Smooth muscle cell (in vitro differentiated cells): ENCODE results near the gene PPBP. TPM values are rescaled to one million over a fixed set of nuclear protein-coding genes. Genes with fewer than 3 reads are reported as not detected.
"Not testable (repeated sequence)": the region's sequence is repeated elsewhere in the genome, so short reads cannot be mapped to it uniquely, and the experiment has no call there.

Experiments used
- DNase-seq: peaks from one replicate; lab custom pipeline; 2025; ENCODE audit not compliant: unreplicated experiment; lab: John Stamatoyannopoulos, UW
- H2AFZ ChIP-seq: fragments of 200-600 bp; sonication (generic); 2 replicates; pipeline ENCODE4 v1.6.0; 2016; ENCODE audit warnings: antibody characterized with exemption, low read depth, mild to moderate bottlenecking
- H3F3A ChIP-seq: fragments of 200-600 bp; sonication (generic); 2 replicates; pipeline ENCODE4 v1.6.0; 2017; ENCODE audit warnings: antibody characterized with exemption, low read depth
- H3K27ac ChIP-seq: fragments of 200-600 bp; sonication (generic); 2 replicates; pipeline ENCODE4 v1.5.1; 2016; ENCODE audit warnings: low read depth, mild to moderate bottlenecking
- H3K27me3 ChIP-seq: fragments of 200-600 bp; sonication (generic); 2 replicates; pipeline ENCODE4 v1.6.1; 2016; ENCODE audit warnings: low read depth, mild to moderate bottlenecking
- H3K36me3 ChIP-seq: fragments of 200-600 bp; sonication (generic); 2 replicates; pipeline ENCODE4 v1.5.1; 2016; ENCODE audit warnings: low read depth
- H3K4me1 ChIP-seq: fragments of 200-600 bp; sonication (generic); 2 replicates; pipeline ENCODE4 v1.5.1; 2016; ENCODE audit warnings: low read depth
- H3K4me2 ChIP-seq: fragments of 200-600 bp; sonication (generic); 2 replicates; pipeline ENCODE4 v1.6.0; 2016; ENCODE audit warnings: mild to moderate bottlenecking
- H3K4me3 ChIP-seq: fragments of 200-600 bp; sonication (generic); 2 replicates; pipeline ENCODE4 v1.5.1; 2016; ENCODE audit warnings: mild to moderate bottlenecking
- H3K79me2 ChIP-seq: fragments of 200-600 bp; sonication (generic); 2 replicates; pipeline ENCODE4 v1.6.0; 2016; ENCODE audit warnings: low read depth, mild to moderate bottlenecking
- H3K9ac ChIP-seq: fragments of 200-600 bp; sonication (generic); 2 replicates; pipeline ENCODE4 v1.6.0; 2016; ENCODE audit warnings: low read depth
- H3K9me3 ChIP-seq: fragments of 200-600 bp; sonication (generic); replicated peaks from 2 replicates; pipeline ENCODE4 v1.5.1; 2016; ENCODE audit warnings: low read depth
- H4K20me1 ChIP-seq: fragments of 200-600 bp; sonication (generic); 2 replicates; pipeline ENCODE4 v1.6.0; 2016; ENCODE audit warnings: low read depth
- CTCF ChIP-seq: fragments of 200-600 bp; sonication (generic); IDR thresholded peaks from 2 replicates; pipeline ENCODE4 v1.5.1; 2017; ENCODE audit warnings: borderline replicate concordance, mild to moderate bottlenecking, antibody characterized with exemption; ENCODE audit not compliant: insufficient read depth, poor library complexity, severe bottlenecking
- WGBS: methylation state at CpG from one replicate; pipeline ENCODE4 v1.1.7; 2016; ENCODE audit warnings: low lambda C conversion rate; 5-methylcytosine and 5-hydroxymethylcytosine counted together
- polyA plus RNA-seq: library from polyadenylated mRNA; unstranded; fragments of >200 nt; fragmentation: Nextera tagmentation; extraction: Ambion mirVana; gene quantifications from 2 replicates; pipeline ENCODE4 v1.2.1, GENCODE V29; 2016
- total RNA-seq: library from RNA; depleted of rRNA; stranded (reverse); fragments of >200 nt; gene quantifications from 2 replicates; pipeline ENCODE4 v1.2.3, GENCODE V29; 2014

The PPBP gene
- total and polyA plus RNA-seq, 2 experiments from 2014 or later, result not detected

GRCh38 chr4:73989928-73990327 lies 1.9 kb upstream of the PPBP start:
- H3K79me2 ChIP-seq, result no peaks in the 10 kb centered on the region
- no peaks in the 10 kb centered on the region for H3K27me3 ChIP-seq
- H3K4me1 ChIP-seq, result no peaks in the 10 kb centered on the region
- H3K9ac ChIP-seq, result no peak overlapping the region
- H2AFZ ChIP-seq, result no peak overlapping the region
- no peaks in the 10 kb centered on the region for H3K9me3 ChIP-seq
- no peak overlapping the region for H3K4me3 ChIP-seq
- no peaks in the 10 kb centered on the region for H3K36me3 ChIP-seq
- WGBS, result 93% methylated on average over 5 of the region's 5 CpGs
- no peaks in the 10 kb centered on the region for H3F3A ChIP-seq
- no peak for TF ChIP-seq CTCF
- DNase-seq, result no peak
- H3K27ac ChIP-seq, result no peak overlapping the region
- H3K4me2 ChIP-seq, result no peak overlapping the region
- no peaks in the 10 kb centered on the region for H4K20me1 ChIP-seq

- no peaks in the 10 kb centered on the region for H3K4me1 ChIP-seq
- no peaks in the 10 kb centered on the region for H3K27me3 ChIP-seq
- H3K27ac ChIP-seq, result no peak overlapping the region
- 96% methylated on average over 3 of the region's 3 CpGs for WGBS
- H3K79me2 ChIP-seq, result no peaks in the 10 kb centered on the region
- TF ChIP-seq CTCF, result no peak
- no peak for DNase-seq
- H4K20me1 ChIP-seq, result no peaks in the 10 kb centered on the region
- H2AFZ ChIP-seq, result no peak overlapping the region
- H3K9me3 ChIP-seq, result no peaks in the 10 kb centered on the region
- H3K4me3 ChIP-seq, result no peak overlapping the region
- H3K36me3 ChIP-seq, result no peaks in the 10 kb centered on the region
- no peak overlapping the region for H3K4me2 ChIP-seq
- no peak overlapping the region for H3K9ac ChIP-seq
- H3F3A ChIP-seq, result no peaks in the 10 kb centered on the region
Observed at GRCh38 chr4:73989031-73989430, 1.0 kb upstream of the PPBP start.

- Histone ChIP-seq H3K27ac (no peak overlapping the region), H3F3A (no peaks in the 10 kb centered on the region), H3K4me3 (no peak overlapping the region), H3K79me2 (no peaks in the 10 kb centered on the region), H3K4me1 (no peaks in the 10 kb centered on the region), H2AFZ (no peak overlapping the region), H3K4me2 (no peak overlapping the region), H3K36me3 (no peaks in the 10 kb centered on the region), H3K9ac (no peak overlapping the region), H3K9me3 (no peaks in the 10 kb centered on the region), H3K27me3 (no peaks in the 10 kb centered on the region), H4K20me1 (no peaks in the 10 kb centered on the region)
- TF ChIP-seq CTCF, result no peak
- DNase-seq, result no peak
- whole genome bisulfite sequencing, result 45% methylated on average over 1 of the region's 1 CpG
Observed at GRCh38 chr4:73985528-73985852, 2.5 kb downstream of the PPBP start.

GRCh38 chr4:73984736-73985527 lies 3.1 kb downstream of the PPBP start:
- TF ChIP-seq CTCF, result no peak
- Histone ChIP-seq H3K9me3 (no peaks in the 10 kb centered on the region), H3K4me3 (no peak overlapping the region), H3K27ac (no peak overlapping the region), H3K27me3 (no peaks in the 10 kb centered on the region), H3K36me3 (no peaks in the 10 kb centered on the region), H3F3A (no peaks in the 10 kb centered on the region), H3K4me1 (no peaks in the 10 kb centered on the region), H2AFZ (no peak overlapping the region), H4K20me1 (no peaks in the 10 kb centered on the region), H3K79me2 (no peaks in the 10 kb centered on the region), H3K9ac (no peak overlapping the region), H3K4me2 (no peak overlapping the region)
- WGBS, result 64% methylated on average over 4 of the region's 4 CpGs
- no peak for DNase-seq

GRCh38 chr4:73981175-73981574 lies 6.8 kb downstream of the PPBP start:
- H3K4me3 ChIP-seq, H3K9me3 ChIP-seq, H3K4me1 ChIP-seq, H3K4me2 ChIP-seq, H3F3A ChIP-seq, H3K36me3 ChIP-seq, H3K79me2 ChIP-seq, H3K9ac ChIP-seq, H3K27ac ChIP-seq, H3K27me3 ChIP-seq, DNase-seq, H2AFZ ChIP-seq, H4K20me1 ChIP-seq: not testable (repeated sequence)
- WGBS, result 78% methylated on average over 7 of the region's 7 CpGs
